NCI-H2107 treated with DMSO at 0.1 percent for 48 hours (cell line): ENCODE data around the gene PLCL1.
"Not testable (repeated sequence)": the region's sequence is repeated elsewhere in the genome, so short reads cannot be mapped to it uniquely, and the experiment has no call there.

ENCODE experiments used
- DNase-seq: peaks from one replicate; lab custom pipeline; 2025; ENCODE audit not compliant: unreplicated experiment; lab: John Stamatoyannopoulos, UW

The PLCL1 gene

DNA sequence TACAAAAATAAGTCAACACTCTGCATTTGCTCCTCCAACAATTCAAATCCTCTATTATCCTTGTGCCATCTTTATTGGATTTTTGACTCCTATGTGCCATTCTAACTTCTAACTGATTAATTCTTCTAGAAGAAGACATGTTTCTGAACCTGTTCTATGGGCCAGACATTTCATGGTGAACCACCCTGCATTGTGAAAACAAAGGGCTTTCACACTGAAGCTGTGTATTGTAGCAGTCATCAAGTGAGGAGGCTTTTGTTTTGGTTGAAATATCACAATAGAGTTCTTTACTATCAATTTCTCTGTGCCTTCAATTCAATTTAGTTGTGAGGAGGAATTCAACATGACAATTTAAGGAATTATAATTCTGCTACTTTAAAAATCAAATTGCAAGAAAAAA lies 357.9 kb downstream of the PLCL1 start:
- no peak for DNase-seq

DNA sequence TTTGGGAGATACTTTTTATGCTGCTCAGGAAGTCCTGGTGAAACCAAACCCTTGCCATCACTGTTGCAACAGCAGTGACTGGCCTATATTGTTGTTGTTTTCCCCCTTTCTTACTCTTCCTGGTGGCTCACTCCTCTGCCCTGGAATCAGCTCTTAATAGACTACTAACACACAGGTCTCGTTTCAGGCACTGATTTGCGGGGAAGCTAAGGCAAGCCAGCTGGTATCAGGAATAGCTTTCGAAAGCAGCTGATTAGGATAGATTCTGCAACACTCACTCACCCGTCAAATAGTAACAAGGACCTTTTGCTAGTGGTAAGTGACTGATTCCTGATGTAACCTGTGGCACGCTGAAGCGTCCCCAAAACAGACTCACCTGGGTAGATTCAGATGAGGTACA lies 360.4 kb downstream of the PLCL1 start:
- DNase-seq, result no peak

DNA sequence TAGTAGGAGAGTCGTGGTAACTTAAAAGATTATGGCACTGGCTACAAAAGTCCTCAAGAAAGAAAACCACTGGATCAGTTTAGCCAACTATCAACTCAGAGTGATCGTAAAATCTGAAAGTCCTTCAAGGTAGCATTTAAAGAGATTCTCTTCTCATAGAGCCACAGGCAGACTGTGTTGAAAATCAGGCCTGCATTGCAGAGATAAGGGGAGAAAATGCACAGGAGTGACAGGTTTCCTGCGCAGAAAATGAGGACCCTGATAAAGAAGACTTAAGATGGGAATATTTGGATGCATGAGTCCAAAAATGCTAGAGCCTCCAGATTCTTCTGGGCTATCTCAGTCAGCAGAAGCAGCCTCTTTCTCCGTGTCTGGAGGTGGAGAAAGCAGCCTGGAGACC lies 360.9 kb downstream of the PLCL1 start:
- DNase-seq, result no peak

DNA sequence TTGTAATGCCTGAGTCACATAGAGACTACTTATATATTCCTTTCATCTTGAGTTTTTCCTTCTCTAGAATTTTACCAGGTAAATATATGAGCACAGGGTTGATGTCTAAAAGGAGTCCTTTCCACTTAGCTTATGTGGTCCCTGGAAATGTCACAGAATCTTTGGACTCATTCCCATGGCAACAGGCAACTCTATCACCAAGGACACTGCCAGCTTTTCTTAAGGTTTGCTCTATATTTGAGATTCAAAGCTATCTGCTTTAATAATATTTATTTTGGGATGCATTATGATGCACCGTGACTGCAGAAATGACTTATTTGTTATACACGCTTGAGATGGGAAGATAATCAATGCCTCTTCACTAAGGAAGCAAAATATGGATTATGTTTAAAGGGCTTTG lies 363.0 kb downstream of the PLCL1 start:
- no peak for DNase-seq

DNA sequence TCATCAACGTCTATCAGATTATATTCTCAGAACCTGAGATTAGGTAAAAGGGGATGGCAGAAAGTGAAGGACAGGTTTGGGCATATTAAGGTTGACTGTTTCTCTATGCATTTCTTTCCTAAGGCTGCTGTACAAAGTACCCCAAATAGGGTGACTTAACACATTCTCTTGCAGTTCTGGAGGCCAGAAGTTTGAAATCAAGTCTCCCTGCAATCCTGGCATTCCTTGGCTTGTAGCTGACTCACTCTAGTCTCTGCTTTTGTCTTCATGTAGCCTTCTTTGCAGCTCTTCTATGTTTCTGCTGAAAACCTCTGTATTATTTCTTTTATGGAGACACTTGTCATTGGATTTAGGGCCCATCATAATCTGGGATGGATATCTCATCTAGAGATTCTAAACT lies 364.3 kb downstream of the PLCL1 start:
- no peak for DNase-seq

DNA sequence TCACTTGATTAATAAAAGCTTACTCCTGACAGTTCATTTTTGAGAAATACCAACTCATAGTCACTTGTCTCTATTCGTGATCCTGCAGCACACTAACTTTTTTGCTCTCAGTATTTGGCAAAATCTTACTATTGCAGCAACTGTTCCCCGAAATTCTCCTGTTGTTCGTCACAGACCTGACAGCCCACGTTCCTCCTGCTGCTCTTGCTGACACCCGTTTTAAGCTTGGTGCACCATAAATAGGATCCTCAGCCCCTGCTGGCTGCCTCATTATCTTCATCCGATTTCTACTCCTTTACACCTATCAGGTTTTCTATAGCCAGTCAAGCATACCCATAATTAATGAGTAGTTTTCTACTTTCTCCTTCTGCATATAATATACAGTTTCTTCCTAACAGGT lies 368.8 kb downstream of the PLCL1 start:
- no peak for DNase-seq

DNA sequence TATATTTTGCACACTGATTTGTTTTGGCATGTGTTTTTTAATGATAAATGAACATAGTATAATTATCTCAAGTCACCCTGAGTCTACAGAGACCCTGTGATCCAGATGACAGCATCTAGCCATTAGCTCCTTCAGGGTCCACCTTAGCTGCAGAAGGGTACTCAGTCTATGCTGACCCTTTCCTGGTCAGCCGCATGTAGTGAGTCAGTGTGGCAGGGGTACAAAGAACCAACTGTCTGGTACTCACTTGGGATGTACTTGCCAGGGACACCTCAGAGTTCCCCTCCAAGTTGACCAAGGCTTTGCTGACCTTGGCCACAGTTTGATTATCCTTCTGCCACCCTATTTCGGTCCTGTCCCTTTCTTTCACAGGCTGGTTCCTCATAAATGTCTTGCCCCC lies 369.5 kb downstream of the PLCL1 start:
- DNase-seq, result no peak

DNA sequence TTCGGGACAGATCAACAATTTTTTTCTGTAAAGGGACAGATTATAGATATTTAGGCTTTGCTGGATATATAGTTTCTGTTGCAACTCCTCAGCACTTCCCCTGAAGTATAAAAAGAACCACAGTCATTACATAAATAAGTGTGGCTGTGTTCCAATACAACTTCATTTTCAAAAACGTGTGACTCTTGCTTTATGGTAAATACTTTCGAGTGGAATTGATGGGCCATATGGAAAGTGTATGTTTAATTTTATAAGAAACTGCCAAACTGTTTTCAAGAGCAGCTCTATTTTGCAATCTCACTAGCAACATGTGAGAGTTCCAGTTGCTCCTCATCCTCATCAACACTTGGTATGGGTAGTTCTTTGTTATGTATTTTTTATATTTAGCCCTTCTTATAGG lies 370.9 kb downstream of the PLCL1 start:
- no peak for DNase-seq

DNA sequence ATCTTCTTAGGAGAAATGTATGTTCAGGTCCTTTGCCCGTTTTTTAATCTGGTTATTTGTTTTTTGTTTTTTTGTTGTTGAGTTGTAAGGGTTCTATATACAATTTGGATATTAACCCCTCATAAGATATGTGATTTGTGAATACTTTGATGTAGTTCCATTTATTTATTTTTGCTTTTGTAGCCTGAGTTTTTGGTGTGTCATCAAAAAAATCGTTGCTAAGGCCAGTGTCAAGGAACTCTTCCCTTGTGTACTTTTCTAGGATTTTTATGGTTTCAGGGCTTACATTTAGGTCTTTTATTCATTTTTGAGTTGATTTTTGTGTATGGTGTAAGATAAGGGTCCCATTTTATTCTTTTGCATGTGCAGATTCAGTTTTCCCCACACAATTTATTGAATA lies 372.6 kb downstream of the PLCL1 start:
- DNase-seq, result no peak

DNA sequence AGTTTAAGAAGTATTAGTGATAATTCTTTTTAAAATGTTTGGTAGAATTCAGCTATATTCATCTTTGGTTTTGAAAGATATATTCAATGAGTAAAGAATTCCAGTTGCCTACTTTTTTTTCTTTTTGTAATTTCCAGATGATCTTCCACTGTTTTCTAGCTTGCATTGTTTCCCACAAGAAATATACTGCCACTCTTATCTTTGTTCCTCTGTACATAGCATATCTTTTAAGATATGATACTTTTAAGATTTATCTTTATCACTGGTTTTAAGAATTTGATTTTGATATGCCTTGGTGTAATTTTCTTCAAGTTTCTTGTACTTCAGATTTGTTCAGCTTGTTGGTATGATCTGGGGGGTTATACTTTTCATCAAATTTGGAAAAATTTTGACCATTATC lies 374.4 kb downstream of the PLCL1 start:
- DNase-seq, result no peak

DNA sequence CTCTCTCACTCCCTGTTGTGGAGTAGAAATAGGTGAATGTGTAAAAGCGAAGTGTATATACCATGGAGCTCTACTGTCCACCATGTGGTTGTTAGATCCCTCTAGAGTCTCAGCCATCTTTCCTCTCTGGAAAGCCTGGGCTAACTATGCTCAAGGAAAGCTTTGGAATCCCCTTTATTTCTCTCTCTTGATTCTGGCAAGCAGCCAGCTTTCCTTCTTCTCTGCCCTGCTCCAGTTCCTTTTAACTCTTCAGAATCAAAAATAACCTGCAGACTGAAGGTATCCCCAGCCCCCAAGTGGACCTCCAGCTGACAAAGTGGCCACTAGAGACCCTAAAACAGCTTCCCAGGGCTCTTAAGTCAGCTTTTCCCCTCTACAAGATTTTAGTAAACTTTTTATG lies 381.9 kb downstream of the PLCL1 start:
- DNase-seq, result no peak

DNA sequence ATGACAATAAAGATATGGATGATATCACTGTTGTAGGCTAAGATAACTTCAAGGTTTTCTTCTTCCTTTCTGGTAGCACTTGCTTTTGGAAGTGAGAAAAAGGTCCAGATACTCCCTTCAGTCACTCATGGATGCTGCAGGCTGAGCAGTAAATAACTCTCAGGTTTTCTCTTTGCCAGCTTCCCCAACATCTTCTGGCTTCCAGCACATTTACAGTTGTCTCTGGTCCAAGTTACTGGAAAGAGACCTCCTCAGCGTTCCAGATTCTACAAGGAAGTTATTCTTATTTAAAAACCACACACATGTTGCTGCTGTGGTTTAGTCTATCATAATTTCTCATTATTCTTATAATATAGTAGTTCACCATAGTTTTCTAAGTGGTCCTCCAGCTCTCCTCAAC lies 383.4 kb downstream of the PLCL1 start:
- no peak for DNase-seq

DNA sequence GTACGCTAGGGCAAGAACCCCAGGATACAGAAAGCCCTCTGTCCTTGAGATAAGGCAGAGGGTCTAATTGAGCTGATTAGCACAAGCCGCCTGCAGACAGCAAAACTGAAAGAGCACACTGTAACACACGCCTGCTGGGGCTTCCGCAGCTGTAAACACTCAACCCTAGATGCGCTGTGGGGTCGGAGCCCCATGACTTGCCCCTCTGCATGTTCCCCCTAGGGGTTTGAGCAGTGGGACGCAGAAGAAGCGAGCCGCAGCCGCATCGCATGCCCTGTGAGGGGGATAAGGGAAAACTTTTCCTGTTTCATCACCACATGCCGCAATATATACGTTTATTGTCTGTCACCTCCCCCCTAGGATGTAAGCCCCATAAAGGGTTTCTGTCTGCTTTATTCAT lies 384.6 kb downstream of the PLCL1 start:
- DNase-seq, result no peak

DNA sequence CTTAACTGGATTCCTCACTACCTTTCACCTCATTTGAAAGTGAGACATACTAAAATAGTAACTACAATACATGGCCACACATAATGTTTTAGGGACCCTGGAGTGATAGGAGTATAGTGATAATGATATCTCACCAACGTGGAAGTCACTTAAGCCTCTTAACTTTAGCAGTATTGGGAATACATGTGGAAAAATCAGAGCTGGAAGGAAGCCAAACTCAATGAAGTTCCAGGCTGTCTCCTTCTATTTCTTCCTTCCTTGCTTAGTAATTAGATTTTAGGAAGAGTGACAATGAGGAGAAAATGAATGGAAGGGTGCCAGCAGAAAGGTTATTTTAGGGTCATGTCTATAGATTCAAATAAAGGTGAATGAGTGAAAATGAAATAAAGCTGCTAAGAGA lies 387.3 kb downstream of the PLCL1 start:
- DNase-seq, result no peak

DNA sequence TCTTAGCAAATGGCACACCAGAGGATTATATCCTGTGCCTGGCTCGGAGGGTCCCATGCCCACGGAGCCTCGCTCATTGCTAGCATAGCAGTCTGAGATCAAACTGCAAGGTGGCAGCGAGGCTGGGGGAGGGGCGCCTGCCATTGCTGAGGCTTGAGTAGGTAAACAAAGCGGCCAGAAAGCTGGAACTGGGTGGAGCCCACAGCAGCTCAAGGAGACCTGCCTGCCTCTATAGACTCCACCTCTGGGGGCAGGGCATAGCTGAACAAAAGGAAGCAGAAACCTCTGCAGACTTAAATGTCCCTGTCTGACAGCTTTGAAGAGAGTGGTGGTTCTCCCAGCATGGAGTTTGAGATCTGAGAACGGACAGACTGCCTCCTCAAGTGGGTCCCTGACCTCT lies 392.2 kb downstream of the PLCL1 start:
- DNase-seq, result not testable (repeated sequence)
